SK-N-SH (cell line): Measurements from ENCODE around the gene MYO1D. TPM values are rescaled to one million over a fixed set of nuclear protein-coding genes. Genes with fewer than 3 reads are reported as not detected.

ENCODE experiments used
- CTCF ChIA-PET: fragments of 300-600, 350-600 bp; formaldehyde crosslinking; extraction: SDS; loops from one replicate; lab custom pipeline; 2021; lab: Yijun Ruan, JAX
- POLR2A ChIA-PET: fragments of 350-600 bp; sonication (Branson Sonifier 250); formaldehyde crosslinking; extraction: SDS; loops from one replicate; lab custom pipeline; 2020; ENCODE audit warnings: antibody characterized with exemption, inconsistent platforms; lab: Yijun Ruan, JAX
- DNase-seq: peaks from one replicate; pipeline ENCODE4 v3.0.0; 2012
- H2AFZ ChIP-seq: fragments of 200-600 bp; sonication (generic); 2 replicates; pipeline ENCODE4 v1.8.1; 2016; ENCODE audit warnings: antibody characterized with exemption, mild to moderate bottlenecking, low read depth
- H3F3A ChIP-seq: fragments of 200-600 bp; sonication (generic); replicated peaks from 2 replicates; pipeline ENCODE3; 2016; ENCODE audit warnings: antibody characterized with exemption, mild to moderate bottlenecking; ENCODE audit not compliant: insufficient read depth
- H3K27ac ChIP-seq, 2 experiments: fragments of 200-500 bp in 1 of 2; fragments of 200-600 bp in 1 of 2; sonication (Bioruptor generic) in 1 of 2; sonication (generic), shearing (Covaris generic) in 1 of 2; 2 replicates each; pipeline versions ENCODE4 v1.5.1 to v1.6.1; 2014 to 2016; ENCODE audit warnings: low read depth in 2 of 2, inconsistent platforms in 1 of 2, low read length in 1 of 2, mild to moderate bottlenecking in 1 of 2, mixed read lengths in 1 of 2
- H3K27me3 ChIP-seq: fragments of 200-600 bp; sonication (generic), shearing (Covaris generic); 2 replicates; pipeline ENCODE4 v1.6.1; 2016; ENCODE audit warnings: mixed run types; ENCODE audit not compliant: insufficient read depth
- H3K36me3 ChIP-seq, 2 experiments: fragments of 200-500 bp in 1 of 2; fragments of 200-600 bp in 1 of 2; sonication (Bioruptor generic) in 1 of 2; sonication (generic) in 1 of 2; replicated peaks in 1 of 2; 2 replicates each; pipeline versions ENCODE3 to v1.5.1; 2014 to 2016; ENCODE audit warnings: low read length in 1 of 2, mild to moderate bottlenecking in 1 of 2; ENCODE audit not compliant: insufficient read depth in 2 of 2, control insufficient read depth in 1 of 2
- H3K4me1 ChIP-seq, 2 experiments: fragments of 200-500 bp in 1 of 2; fragments of 200-600 bp in 1 of 2; sonication (Bioruptor generic) in 1 of 2; sonication (generic), shearing (Covaris generic) in 1 of 2; 2 replicates each; pipeline versions ENCODE4 v1.5.1 to v1.6.1; 2014 to 2016; ENCODE audit warnings: low read depth in 1 of 2, low read length in 1 of 2, mixed run types in 1 of 2; ENCODE audit not compliant: insufficient read depth in 2 of 2, control insufficient read depth in 1 of 2
- H3K4me2 ChIP-seq: fragments of 200-600 bp; sonication (generic), shearing (Covaris generic); 2 replicates; pipeline ENCODE4 v1.6.1; 2017; ENCODE audit warnings: mixed run types
- H3K4me3 ChIP-seq, 2 experiments: fragments of 200-500 bp in 1 of 2; fragments of 200-600 bp in 1 of 2; sonication (Bioruptor generic) in 1 of 2; sonication (generic), shearing (Covaris generic) in 1 of 2; 2 replicates each; pipeline versions ENCODE4 v1.5.1 to v1.8.1; 2014 to 2016; ENCODE audit warnings: low read depth in 2 of 2, inconsistent platforms in 1 of 2, low read length in 1 of 2, mild to moderate bottlenecking in 1 of 2, mixed read lengths in 1 of 2, moderate library complexity in 1 of 2
- H3K79me2 ChIP-seq: fragments of 200-600 bp; sonication (generic); 2 replicates; pipeline ENCODE4 v1.8.1; 2017; ENCODE audit warnings: mild to moderate bottlenecking; ENCODE audit not compliant: insufficient read depth
- H3K9ac ChIP-seq: fragments of 200-600 bp; sonication (generic); 2 replicates; pipeline ENCODE4 v1.6.1; 2017; ENCODE audit warnings: mixed run types
- H3K9me2 ChIP-seq: fragments of 200-600 bp; sonication (generic); 2 replicates; pipeline ENCODE4 v1.6.1; 2017; ENCODE audit warnings: mixed run types
- H3K9me3 ChIP-seq: fragments of 200-600 bp; sonication (generic); 2 replicates; pipeline ENCODE4 v1.6.1; 2017; ENCODE audit warnings: mixed run types, mild to moderate bottlenecking, moderate library complexity
- H4K20me1 ChIP-seq: fragments of 200-600 bp; sonication (generic); 2 replicates; pipeline ENCODE4 v1.6.1; 2017; ENCODE audit warnings: mild to moderate bottlenecking, mixed run types; ENCODE audit not compliant: insufficient read depth
- CHD2 ChIP-seq: fragments of 150-350 bp; IDR thresholded peaks from 2 replicates; pipeline ENCODE4 v1.6.1; 2018; ENCODE audit warnings: low read length; ENCODE audit not compliant: partially characterized antibody
- EP300 ChIP-seq, 2 experiments: IDR thresholded peaks; 2 replicates each; pipeline versions ENCODE4 v1.4.0 to v1.6.1; 2012; ENCODE audit warnings: borderline replicate concordance in 1 of 2, low read depth in 1 of 2, low read length in 1 of 2
- FOXM1 ChIP-seq: IDR thresholded peaks from 2 replicates; pipeline ENCODE4 v1.4.0; 2012; ENCODE audit warnings: low read depth, mild to moderate bottlenecking
- JUND ChIP-seq: IDR thresholded peaks from 2 replicates; pipeline ENCODE4 v1.4.0; 2012
- MEF2A ChIP-seq: IDR thresholded peaks from 2 replicates; pipeline ENCODE4 v1.4.0; 2012; ENCODE audit warnings: low read depth, borderline replicate concordance
- MXI1 ChIP-seq: IDR thresholded peaks from 2 replicates; pipeline ENCODE4 v1.6.1; 2012; ENCODE audit warnings: mild to moderate bottlenecking, low read depth, low read length, improper control_type of control experiment
- NFIC ChIP-seq: IDR thresholded peaks from 2 replicates; pipeline ENCODE4 v1.4.0; 2012; ENCODE audit warnings: borderline replicate concordance
- NRF1 ChIP-seq: IDR thresholded peaks from 2 replicates; pipeline ENCODE4 v1.6.1; 2012; ENCODE audit warnings: low read depth, mild to moderate bottlenecking, low read length
- POLR2AphosphoS5 ChIP-seq: IDR thresholded peaks from 2 replicates; pipeline ENCODE4 v1.6.1; 2012; ENCODE audit warnings: low read depth, low read length
- RAD21 ChIP-seq: IDR thresholded peaks from 2 replicates; pipeline ENCODE4 v1.6.1; 2012; ENCODE audit warnings: mild to moderate bottlenecking, low read length
- RXRA ChIP-seq: IDR thresholded peaks from 2 replicates; pipeline ENCODE4 v1.4.0; 2012; ENCODE audit warnings: low read depth, mild to moderate bottlenecking, borderline replicate concordance
- TCF12 ChIP-seq: IDR thresholded peaks from 2 replicates; pipeline ENCODE4 v1.4.0; 2012
- USF1 ChIP-seq: IDR thresholded peaks from 2 replicates; pipeline ENCODE4 v1.4.0; 2012; ENCODE audit warnings: low read depth, borderline replicate concordance
- USF2 ChIP-seq: fragments of 150-350 bp; IDR thresholded peaks from 2 replicates; pipeline ENCODE4 v1.6.1; 2017; ENCODE audit warnings: antibody characterized with exemption, low read length, low read depth, borderline replicate concordance
- WGBS: methylation state at CpG from one replicate; pipeline ENCODE4 v1.1.6; 2017; ENCODE audit warnings: low lambda C conversion rate; 5-methylcytosine and 5-hydroxymethylcytosine counted together
- polyA plus RNA-seq, 3 experiments: library from polyadenylated mRNA; depleted of rRNA; stranded (reverse); fragments of >200 nt; gene quantifications; 2 replicates each; pipeline ENCODE4 v1.2.3, GENCODE V29; 2012
- TF ChIP-seq, protein P1 (sequence below): fragments of 200-600 bp; sonication (generic); IDR thresholded peaks from 2 replicates; pipeline ENCODE4 v1.6.1; 2017; ENCODE audit warnings: antibody characterized with exemption, mild to moderate bottlenecking, moderate library complexity
- TF ChIP-seq, protein P2 (sequence below): fragments of 150-350 bp; IDR thresholded peaks from 2 replicates; pipeline ENCODE4 v1.6.1; 2016; ENCODE audit warnings: mild to moderate bottlenecking, low read depth, low read length
- TF ChIP-seq, protein P3 (sequence below): IDR thresholded peaks from 2 replicates; pipeline ENCODE4 v1.4.0; 2012; ENCODE audit warnings: low read depth
- TF ChIP-seq, protein P4 (sequence below): IDR thresholded peaks from 2 replicates; pipeline ENCODE4 v1.4.0; 2012; ENCODE audit warnings: low read depth, borderline replicate concordance

MYO1D gene
- polyA plus RNA-seq, 1 of the 3 experiments (the other 2 are of a cell fraction): 20.4 TPM

- Histone ChIP-seq H3K4me1 (peaks cover 0 to 56% of the 10 kb centered on the region in 2 experiments; a peak in 2 of 4 replicates), H3K79me2 (no peaks in the 10 kb centered on the region), H3K4me3 (no peak overlapping the region), H2AFZ (no peak overlapping the region), H3K4me2 (no peak overlapping the region), H3K36me3 (peaks cover 0 to 32% of the 10 kb centered on the region in 2 experiments), H3K27ac (no peak overlapping the region), H3K9me2 (no peaks in the 10 kb centered on the region), H3K9ac (no peak overlapping the region), H3F3A (no peaks in the 10 kb centered on the region), H3K27me3 (no peaks in the 10 kb centered on the region), H4K20me1 (peaks cover 10% of the 10 kb centered on the region; the same call in 1 of the 2 replicates), H3K9me3 (no peaks in the 10 kb centered on the region)
- POLR2A ChIA-PET: no interaction called here
- no peak for DNase-seq
- CTCF ChIA-PET: interaction anchor here (1.1 kb wide), 1 partner anchor 290 kb away, joined by 3 read pairs; no protein-coding TSS in a partner anchor
- TF ChIP-seq EP300 (IDR thresholded peaks at IDR 0.05; ENCODE audit: borderline replicate concordance in 1 of 2, low read depth in 1 of 2, low read length in 1 of 2) (no peak), MXI1 (no peak), MEF2A (no peak), RAD21 (no peak), FOXM1 (no peak), NFIC (no peak), JUND (no peak), CHD2 (no peak), RXRA (no peak), NRF1 (no peak), USF1 (no peak), TCF12 (no peak), USF2 (no peak), POLR2AphosphoS5 (no peak)
- TF ChIP-seq, protein P1, sequence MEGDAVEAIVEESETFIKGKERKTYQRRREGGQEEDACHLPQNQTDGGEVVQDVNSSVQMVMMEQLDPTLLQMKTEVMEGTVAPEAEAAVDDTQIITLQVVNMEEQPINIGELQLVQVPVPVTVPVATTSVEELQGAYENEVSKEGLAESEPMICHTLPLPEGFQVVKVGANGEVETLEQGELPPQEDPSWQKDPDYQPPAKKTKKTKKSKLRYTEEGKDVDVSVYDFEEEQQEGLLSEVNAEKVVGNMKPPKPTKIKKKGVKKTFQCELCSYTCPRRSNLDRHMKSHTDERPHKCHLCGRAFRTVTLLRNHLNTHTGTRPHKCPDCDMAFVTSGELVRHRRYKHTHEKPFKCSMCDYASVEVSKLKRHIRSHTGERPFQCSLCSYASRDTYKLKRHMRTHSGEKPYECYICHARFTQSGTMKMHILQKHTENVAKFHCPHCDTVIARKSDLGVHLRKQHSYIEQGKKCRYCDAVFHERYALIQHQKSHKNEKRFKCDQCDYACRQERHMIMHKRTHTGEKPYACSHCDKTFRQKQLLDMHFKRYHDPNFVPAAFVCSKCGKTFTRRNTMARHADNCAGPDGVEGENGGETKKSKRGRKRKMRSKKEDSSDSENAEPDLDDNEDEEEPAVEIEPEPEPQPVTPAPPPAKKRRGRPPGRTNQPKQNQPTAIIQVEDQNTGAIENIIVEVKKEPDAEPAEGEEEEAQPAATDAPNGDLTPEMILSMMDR: no peak
- TF ChIP-seq, protein P2, sequence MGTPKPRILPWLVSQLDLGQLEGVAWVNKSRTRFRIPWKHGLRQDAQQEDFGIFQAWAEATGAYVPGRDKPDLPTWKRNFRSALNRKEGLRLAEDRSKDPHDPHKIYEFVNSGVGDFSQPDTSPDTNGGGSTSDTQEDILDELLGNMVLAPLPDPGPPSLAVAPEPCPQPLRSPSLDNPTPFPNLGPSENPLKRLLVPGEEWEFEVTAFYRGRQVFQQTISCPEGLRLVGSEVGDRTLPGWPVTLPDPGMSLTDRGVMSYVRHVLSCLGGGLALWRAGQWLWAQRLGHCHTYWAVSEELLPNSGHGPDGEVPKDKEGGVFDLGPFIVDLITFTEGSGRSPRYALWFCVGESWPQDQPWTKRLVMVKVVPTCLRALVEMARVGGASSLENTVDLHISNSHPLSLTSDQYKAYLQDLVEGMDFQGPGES: no peak
- TF ChIP-seq, protein P3, sequence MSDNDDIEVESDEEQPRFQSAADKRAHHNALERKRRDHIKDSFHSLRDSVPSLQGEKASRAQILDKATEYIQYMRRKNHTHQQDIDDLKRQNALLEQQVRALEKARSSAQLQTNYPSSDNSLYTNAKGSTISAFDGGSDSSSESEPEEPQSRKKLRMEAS: no peak
- TF ChIP-seq, protein P4, sequence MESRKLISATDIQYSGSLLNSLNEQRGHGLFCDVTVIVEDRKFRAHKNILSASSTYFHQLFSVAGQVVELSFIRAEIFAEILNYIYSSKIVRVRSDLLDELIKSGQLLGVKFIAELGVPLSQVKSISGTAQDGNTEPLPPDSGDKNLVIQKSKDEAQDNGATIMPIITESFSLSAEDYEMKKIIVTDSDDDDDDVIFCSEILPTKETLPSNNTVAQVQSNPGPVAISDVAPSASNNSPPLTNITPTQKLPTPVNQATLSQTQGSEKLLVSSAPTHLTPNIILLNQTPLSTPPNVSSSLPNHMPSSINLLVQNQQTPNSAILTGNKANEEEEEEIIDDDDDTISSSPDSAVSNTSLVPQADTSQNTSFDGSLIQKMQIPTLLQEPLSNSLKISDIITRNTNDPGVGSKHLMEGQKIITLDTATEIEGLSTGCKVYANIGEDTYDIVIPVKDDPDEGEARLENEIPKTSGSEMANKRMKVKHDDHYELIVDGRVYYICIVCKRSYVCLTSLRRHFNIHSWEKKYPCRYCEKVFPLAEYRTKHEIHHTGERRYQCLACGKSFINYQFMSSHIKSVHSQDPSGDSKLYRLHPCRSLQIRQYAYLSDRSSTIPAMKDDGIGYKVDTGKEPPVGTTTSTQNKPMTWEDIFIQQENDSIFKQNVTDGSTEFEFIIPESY: no peak
- WGBS: 93% methylated on average over 7 of the region's 7 CpGs
These were observed 384.2 kb downstream of the MYO1D start for GRCh38 chr17:32492648-32493289.
